PC-9 (cell line): ENCODE data around the gene ZNF462.

ENCODE experiments used
- CTCF ChIP-seq: fragments of 200-600 bp; sonication (generic); conservative IDR thresholded peaks from 2 replicates; pipeline ENCODE4 v1.6.1; 2017; ENCODE audit warnings: mixed run types, antibody characterized with exemption, mild to moderate bottlenecking, moderate library complexity
- EZH2 ChIP-seq: fragments of 200-600 bp; sonication (generic); IDR thresholded peaks from 2 replicates; pipeline ENCODE4 v1.8.0; 2017; ENCODE audit warnings: antibody characterized with exemption, low read depth

- TF ChIP-seq CTCF (no peak), EZH2 (no peak)
Observed at GRCh38 chr9:106883030-106883429, 20.1 kb downstream of the ZNF462 start.
